Jurkat, Clone E6-1 (cell line): ENCODE results near the gene SLC2A6. TPM values are rescaled to one million over a fixed set of nuclear protein-coding genes. Genes with fewer than 3 reads are reported as not detected.

Experiments
- DNase-seq: peaks from one replicate; pipeline ENCODE4 v3.0.0-alpha.2; 2011; ENCODE audit warnings: low read depth, low spot score
- H3K4me3 ChIP-seq: 2 replicates; pipeline ENCODE4 v1.5.1; 2011; ENCODE audit warnings: mild to moderate bottlenecking, low read length, control low read depth, moderate library complexity
- polyA plus RNA-seq: library from polyadenylated mRNA; unstranded; fragments of >200 nt; gene quantifications from one replicate; pipeline ENCODE4 v1.2.1, GENCODE V29; 2012; ENCODE audit warnings: missing spikeins; ENCODE audit not compliant: insufficient read length, insufficient read depth

SLC2A6 gene, protein sequence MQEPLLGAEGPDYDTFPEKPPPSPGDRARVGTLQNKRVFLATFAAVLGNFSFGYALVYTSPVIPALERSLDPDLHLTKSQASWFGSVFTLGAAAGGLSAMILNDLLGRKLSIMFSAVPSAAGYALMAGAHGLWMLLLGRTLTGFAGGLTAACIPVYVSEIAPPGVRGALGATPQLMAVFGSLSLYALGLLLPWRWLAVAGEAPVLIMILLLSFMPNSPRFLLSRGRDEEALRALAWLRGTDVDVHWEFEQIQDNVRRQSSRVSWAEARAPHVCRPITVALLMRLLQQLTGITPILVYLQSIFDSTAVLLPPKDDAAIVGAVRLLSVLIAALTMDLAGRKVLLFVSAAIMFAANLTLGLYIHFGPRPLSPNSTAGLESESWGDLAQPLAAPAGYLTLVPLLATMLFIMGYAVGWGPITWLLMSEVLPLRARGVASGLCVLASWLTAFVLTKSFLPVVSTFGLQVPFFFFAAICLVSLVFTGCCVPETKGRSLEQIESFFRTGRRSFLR
- polyA plus RNA-seq, result 11.6 TPM

DNA sequence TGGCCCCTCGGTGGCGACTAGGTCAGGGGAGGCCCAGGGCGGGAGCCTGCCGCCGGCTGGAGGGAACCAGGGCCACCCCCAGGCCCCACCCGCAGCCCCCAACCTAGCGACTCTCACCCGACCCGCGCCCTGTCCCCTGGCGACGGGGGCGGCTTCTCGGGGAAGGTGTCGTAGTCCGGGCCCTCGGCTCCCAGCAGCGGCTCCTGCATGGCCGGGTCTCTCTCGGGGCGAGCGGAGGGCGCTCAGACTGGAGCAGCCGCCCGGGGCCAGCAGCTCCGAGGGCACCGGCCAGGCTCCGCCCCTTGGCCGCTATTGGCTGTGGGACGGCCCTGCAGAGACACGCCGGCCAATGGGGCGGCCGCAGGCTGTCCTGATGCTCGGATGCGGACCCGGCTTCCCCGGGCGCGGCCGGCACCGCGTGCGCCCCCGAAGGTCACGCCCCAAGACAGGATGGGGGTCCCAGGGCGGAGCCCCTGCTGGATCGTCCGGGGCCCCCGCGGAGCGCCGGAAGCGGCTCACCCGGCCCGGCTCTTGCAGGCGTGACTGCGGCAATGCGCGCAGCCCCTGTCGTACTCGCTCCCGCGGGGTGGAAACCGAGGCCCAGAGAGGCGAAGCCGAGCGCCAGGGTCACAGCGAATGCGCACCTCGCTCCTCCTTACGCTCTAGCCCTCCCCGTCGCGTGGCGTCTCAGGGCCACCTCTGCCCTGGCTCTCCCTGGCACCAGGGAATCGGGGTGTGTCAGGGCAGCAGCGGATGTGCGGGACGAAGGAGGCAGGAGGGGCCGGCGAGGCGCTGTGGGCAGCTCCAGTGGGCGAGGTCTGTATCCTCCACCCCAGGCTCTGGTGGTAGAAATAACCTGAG is at the start of gene SLC2A6:
Gene SLC2A6, minus strand, starts transcription at position 249 of the 861 bp plus-strand sequence. Its CDS starts 40 bp downstream, at position 209.
- H3K4me3 ChIP-seq, result peak within 1 kb of the TSS; percentile 61
- DNase-seq, result peak; percentile 81

DNA sequence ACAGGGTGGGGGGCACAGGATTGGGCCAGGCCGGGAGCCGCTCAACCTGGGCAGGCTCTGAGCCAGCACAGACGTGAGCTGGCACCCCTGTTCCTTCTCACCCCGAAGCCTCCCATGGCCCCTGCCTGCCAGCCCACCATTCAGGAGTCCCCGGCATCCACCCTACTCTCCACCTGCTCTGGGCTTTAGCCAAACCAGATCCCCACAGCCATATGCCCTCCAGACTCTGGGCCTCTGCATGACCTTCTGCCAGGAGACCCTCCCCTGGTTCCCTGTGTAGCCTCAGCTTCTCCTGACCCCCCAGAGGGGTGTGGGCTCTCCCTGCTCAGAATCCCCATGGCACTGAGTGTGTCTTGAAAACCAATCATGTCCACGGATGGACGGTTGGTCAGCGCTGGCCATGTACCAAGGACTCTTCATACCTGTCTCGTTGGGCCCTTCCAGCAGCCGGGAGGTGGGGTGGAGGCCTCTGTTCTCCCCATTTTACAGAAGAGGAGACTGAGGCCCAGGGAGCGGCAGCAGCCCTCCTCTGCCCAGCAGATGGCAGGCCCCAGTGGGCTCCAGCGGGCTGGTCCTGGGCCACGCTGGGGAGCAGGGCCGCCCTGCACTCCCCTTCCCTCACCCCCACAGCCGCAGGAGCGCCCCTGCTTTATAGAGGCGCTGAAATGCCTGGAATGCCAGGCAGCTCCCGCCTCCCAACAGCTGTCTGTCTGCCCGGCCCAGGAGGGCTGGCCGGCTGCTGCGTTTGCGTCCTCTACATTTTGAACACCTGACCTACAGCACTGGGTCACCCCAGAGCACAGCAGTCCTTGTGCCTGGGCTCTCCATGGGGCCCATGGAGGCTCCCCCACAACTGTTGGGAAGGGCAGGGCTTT is 49.3 kb upstream of the SLC2A6 start:
- no peak overlapping the region for H3K4me3 ChIP-seq
- DNase-seq, result no peak

DNA sequence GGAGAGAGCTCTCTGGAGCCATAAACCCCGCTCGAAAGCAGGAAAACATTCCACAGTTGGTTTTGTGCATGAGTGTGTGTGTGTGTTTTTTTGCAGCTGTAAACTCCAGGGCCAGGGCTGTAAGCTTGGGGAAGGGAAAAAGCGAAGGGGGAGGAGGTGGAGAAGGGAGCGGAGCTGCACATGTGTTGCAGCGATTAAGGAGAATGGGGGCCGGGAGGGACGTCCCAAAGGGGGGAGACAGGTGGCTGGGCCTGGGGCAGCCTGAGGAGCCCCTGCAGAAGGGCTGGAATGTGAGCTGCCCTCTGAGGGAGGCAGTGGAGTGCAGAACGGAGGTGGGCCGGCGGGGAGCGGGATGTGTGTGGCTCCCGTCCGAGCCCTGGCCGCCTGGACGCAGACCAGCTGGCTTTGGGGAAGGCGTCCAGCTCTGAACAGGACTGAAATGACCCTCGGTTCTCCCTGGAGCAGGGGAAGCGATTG is 48.6 kb upstream of the SLC2A6 start:
- H3K4me3 ChIP-seq, result no peak overlapping the region
- no peak for DNase-seq

DNA sequence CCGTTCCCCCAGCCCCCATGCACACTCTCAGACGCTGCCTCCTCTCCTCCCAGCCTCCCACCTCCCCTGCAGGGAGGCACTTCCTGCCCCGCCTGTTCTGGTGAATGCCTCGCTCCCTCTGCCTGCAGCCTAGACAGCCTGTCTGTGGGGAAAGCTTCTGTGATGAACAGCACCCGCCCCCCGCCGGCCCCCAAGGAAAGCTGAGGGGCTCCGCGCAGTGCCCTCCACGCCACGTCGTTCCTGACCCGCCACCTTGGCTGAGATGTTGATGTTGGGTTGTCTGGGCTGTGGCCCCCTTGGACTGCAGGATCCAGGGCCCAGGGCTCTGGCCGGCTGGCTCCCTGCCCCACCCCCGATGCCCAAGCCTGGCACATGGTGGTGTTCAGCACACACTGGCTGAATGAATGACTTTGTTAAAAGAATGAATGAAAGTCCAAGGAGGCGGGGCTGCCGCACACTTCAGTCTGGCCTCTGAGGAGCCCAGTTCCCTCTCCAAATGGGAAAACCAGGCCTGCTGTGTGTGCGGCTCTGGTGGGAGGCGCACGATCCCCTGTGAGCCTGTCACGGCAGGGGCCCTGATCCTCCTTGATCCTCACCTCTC is 47.9 kb upstream of the SLC2A6 start:
- peak overlapping the region; percentile 7; the same call in 1 of the 2 replicates for H3K4me3 ChIP-seq
- no peak for DNase-seq

DNA sequence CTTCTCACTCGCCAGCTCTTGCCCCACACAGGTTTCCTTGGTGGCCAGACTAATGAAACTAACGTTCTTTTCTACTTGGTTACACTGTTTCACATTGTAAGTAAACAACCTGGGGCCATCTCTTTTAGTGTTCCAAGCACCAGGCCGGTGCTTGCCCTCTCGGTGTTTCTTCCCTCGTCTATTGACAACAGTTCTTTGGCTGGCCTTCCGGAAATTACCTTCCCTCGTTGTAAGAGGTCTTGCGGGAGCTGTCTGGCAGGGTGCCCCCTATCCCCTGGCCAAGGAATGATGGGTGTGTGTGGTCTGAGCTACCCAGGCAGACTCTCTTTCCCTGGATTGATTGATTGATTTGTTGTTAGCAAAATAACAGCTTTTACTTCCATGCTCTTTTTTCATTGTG is 46.8 kb upstream of the SLC2A6 start:
- DNase-seq, result no peak
- no peak overlapping the region for H3K4me3 ChIP-seq

DNA sequence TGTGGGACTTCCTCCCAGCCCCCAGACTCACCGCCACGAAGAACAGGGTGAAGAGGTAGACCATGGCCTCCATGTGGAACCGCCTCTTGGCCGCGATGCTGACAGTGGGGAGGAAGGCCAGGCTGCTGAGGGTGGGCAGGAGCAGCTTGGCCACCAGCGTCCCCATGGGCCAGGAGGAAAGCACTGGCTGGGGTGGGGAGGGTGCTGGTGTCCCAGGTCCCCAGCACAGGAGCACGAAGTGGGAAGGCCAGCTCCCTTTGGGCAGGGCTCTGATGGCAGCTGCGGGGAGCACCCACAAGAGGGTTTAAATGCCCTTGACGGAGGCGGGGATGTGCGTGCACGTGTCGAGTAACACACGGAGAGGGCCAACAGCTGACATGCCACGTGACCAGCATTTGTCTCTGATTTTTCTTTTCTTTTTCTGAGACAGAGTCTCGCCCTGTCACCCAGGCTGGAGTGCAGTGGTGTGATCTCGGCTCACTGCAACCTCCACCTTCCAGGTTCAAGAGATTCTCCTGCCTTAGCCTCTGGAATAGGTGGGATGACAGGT is 45.9 kb upstream of the SLC2A6 start, which contains the start of gene MYMK:
Gene MYMK, minus strand, starts transcription at position 281 of the 550 bp plus-strand sequence. Its CDS starts 115 bp downstream, at position 166.
- no peak for DNase-seq
- H3K4me3 ChIP-seq, result no peak within 1 kb of the TSS

DNA sequence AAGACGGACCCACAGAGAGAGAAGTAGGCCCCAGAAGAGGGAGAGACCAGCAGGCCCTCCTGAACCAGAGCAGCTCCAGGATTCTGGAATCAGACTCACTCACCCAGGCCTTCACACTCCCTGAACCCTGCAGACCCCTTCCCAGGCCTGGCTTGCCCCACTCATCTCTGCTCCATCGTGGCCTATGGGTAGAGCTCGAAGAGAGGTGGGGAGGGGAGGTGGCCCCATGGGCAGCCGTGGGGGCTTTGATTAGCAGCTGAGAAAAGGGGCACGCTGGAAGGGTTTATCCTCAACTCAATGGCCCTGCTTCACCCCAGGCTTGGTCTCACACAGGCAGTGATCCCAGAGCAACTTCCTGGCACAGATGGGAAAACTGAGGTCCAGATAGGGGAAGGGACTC is 45.2 kb upstream of the SLC2A6 start:
- no peak for DNase-seq

DNA sequence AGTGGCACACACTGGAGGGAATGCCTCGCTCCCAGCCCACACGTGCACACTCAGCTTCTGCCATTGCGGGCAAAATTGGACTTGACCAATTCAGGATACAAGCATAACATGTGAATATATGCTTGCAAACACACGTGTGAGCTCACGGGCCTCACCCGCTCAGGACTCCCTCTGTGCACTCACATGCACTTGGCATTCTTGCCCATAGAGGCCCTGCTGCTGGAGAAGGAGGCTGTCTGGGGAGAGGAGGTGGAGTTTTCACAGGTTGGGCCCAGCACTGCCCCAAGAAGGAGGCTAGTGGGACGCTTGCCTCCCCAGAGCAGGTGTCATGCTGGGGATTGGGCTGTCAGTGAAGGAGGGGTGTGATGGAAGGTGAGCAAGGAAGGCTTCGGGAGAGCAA is 44.2 kb upstream of the SLC2A6 start:
- DNase-seq, result no peak
- H3K4me3 ChIP-seq, result no peak overlapping the region

More for the DNA sequence above, 45.2 kb upstream of the SLC2A6 start:
- no peak overlapping the region for H3K4me3 ChIP-seq

DNA sequence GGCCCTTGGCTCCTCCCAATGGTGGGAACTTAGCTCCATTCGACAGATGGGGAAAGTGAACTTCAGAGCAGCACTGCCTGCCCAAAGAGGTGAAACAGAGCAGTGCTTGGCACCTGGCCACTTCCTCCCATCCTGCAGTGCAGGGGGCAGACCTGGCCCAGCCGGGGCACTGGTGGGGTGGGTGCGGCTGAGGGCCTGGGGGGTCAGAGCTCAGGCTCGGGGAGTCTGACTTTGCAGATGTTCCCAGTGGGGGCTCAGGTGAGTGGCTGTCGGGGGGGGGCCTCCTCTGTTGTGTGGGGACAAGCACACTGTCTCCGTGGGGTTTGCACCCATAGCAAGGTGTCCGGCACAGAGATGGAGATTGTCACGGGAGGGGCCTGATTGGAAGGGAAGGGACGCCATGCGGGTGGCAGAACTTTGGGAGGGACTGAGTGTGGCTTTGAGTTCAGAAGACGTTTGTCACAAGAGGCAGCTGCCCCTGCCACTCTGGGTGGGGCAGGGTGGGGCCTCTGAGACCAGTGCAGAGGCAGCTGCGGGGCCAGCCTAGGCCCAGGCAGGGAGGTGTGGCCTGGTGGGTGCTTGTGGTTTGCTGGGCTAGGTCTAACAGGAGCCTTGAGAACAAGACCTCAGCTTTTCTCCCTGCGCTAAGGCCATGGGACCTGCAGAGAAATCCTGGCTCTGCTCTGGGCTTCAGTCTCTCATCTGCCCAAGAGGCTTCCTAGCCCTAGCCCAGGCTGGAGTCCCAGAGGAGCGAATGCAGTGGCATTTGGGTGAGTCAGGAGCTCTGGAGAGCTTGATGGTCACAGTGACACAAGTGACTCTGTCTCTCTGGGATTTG is 43.4 kb upstream of the SLC2A6 start:
- H3K4me3 ChIP-seq, result no peak overlapping the region
- DNase-seq, result no peak

DNA sequence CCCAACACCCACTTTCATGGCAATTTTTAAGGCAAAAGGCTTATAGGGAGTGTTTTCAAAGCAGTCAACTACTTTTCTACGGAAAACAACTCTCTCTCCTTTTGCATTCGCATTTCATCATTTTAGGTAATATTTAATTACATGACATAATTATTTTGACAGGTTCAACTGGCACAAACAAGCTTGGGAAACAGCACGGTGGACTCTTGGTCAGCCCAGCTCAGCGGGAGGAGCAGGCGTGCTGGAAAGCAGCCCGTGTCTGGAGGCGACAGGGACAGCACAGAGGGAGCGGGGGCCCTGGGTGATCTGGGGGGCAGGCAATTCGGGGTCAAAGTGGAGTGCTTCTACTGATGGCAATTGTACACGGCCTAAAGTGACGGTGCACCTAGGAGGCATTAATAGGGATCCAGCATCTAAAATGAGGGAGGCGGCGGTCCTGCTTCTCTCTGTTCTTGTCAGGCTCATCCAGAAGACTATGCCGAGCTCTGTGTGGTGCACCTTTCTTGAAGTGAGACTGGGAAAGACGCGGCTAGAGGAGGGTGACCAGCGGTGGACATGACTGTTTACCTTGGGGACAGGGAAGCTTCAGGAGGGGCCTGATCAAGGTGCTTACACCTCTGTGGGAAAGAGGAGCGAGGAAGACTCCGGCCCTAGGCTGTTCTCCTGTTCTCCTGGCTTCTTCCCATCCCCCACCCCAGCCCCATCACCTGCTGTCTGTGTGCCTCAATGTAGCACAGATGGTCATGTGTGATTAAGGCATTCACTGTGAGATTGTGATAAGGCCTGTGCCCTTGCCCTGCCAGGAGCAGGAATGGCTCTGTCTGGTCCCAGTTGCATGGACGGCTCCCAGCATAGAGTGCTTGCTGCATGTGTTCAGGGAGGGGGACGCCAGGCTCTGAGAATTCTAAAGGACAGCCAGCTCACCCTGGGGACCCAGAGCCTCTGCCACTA is 42.5 kb upstream of the SLC2A6 start:
- no peak for DNase-seq
- H3K4me3 ChIP-seq, result no peak overlapping the region

DNA sequence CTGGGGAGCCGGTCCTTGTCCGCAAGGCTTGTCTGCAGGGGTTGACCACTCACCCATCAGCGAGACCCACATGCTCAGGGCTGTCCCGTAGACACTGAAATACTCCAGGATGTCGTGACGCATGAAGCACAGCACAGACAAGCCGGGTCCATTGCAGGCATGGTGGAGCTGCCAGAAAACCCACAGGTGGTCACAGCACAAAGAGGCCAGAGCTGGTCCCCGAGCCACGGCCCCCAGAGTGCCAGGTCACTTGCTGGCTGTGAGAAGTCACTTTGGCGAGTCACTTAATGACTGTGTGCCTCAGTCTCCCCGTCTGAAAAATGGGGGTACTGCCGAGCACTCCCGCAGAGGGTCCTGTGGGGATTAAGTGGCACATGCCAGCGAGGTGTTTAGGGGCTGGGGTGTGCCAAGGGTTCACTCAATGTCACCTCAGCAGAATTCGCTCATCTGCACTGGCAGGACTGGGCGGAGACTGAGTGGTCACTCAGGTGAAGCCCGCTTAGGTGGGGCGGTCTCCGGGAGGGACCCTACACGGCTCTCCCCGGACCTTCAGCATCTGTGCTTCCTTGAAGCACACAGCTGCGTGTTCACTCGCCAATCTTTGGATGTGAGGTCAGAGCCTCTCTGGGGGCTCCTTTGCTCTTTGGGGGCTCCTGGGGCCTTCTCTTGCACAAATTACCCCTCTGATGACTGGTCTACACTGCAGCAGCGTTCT is 41.4 kb upstream of the SLC2A6 start:
- no peak overlapping the region for H3K4me3 ChIP-seq
- DNase-seq, result no peak

DNA sequence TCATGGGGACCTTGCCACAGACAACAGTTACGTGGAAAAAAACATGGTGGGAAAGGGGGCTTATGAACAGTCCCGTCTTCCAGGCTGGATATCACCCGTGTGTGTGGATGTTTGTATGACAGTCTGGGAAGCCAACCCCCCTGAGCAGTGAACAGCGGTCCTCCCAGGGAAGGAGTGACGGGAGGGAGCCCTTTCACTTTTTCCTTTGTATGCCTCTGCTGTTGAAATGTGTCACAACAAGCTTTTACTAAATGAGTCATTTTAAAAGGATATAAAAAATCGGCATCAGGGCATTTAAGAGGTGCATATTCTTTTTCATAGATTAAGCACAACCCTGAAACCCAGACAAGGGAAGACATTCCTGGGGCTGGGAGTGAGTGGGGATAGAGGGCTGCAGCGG is 40.8 kb upstream of the SLC2A6 start:
- no peak for DNase-seq
- H3K4me3 ChIP-seq, result no peak overlapping the region

DNA sequence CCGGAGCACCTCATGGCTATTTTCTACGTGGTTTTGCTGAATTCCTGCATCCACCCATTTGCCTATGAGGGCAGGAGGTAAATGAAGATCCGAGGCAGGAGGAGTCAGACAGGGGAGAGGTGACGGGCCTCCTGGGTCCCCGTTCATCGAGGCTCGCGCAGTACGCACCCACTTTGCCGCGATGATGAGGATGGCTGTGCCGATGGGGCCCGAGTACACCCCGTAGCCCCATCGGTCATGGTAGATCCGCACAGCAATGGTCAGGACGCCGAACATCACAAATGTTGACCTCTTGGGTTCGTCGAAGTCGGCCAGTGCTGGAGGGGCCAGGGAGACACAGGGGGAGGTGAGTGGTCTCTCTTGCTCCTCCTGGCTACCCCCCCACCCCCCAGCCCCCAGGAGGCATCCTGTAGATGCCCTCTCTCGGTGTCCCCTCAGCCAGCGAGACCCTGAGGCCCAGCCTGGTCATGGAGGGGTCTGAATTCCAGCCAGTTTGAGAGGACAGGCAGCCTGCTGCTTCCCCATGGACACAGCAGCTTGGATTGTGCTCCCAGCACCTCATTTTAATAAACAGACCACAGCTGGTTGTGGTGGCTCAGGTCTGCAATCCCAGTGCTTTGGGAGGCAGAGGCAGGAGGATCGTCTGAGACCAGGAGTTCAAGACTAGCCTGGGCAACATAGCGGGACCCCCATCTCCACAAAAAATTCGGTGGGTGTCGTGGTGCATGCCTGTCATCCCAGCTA is 40.0 kb upstream of the SLC2A6 start:
- no peak for DNase-seq
- no peak overlapping the region for H3K4me3 ChIP-seq

DNA sequence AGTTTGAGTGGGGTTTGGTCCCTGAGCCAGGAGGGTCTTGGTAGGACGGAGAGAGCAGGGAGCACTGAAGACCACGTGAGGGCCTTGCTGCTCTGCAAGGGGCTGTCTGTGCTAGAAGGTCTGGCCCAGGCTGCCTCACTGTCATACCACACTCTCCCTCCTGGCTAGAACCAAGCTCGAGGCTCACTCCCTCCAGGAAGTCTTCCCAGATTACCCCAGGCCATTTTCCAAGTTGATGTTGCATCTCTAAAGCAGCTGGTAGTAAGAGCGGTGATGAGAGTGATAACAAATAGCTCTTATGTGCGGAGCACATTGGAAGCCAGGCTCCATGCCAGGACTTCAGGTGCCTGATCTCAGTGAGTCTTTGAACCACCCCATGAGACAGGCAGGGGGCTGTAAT is 39.3 kb upstream of the SLC2A6 start:
- no peak for DNase-seq
- no peak overlapping the region for H3K4me3 ChIP-seq

DNA sequence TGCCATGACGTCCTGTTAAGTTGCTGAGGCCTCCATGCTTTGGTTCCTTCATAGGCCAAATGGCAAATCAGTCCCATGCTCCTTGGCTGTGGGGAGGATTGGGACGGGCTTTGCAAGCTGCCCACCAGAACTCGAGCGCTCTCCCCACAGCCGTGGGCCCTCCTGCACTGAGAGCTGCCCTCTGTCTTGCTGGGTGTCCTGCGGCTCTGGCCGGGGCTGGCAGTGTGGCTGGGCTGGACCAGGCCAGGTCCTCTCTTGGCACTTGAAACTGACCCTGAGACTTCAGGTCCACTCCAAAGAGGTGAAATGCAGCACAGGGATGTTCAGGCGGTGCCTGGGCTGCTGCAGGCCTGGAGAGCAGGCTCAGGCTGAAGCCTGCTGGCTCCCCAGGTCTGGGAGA is 38.8 kb upstream of the SLC2A6 start:
- no peak overlapping the region for H3K4me3 ChIP-seq
- DNase-seq, result no peak
